CD4-positive, alpha-beta T cell (primary cell): ENCODE data around the gene AKAP8. TPM values are rescaled to one million over a fixed set of nuclear protein-coding genes. Genes with fewer than 3 reads are reported as not detected.

Source experiments
- ATAC-seq: fragments of 200-7000 bp; cut with Tn5 transposase; one replicate; pipeline ENCODE4 v1.10.0; 2022; ENCODE audit warnings: mild to moderate bottlenecking; ENCODE audit not compliant: poor library complexity
- CTCF ChIA-PET: fragments of 350-600 bp; sonication (Branson Sonifier 250); formaldehyde crosslinking; loops from one replicate; lab custom pipeline; 2021; ENCODE audit warnings: antibody characterized with exemption, inconsistent platforms; lab: Charles Lee
- POLR2A ChIA-PET: fragments of 350-600 bp; sonication (Branson Sonifier 250); formaldehyde crosslinking; loops from one replicate; lab custom pipeline; 2021; ENCODE audit warnings: antibody characterized with exemption, inconsistent platforms; lab: Charles Lee
- DNase-seq, 14 experiments: peaks; one replicate each; pipeline ENCODE4 v3.0.0-alpha.2; 2013 to 2020; ENCODE audit warnings: mixed read lengths in 2 of 14
- H3K27ac ChIP-seq, 2 donors: one replicate each; pipeline versions ENCODE4 v1.5.1 to v1.7.0; 2013; ENCODE audit warnings: low read length in 2 of 2, low read depth in 1 of 2, mild to moderate bottlenecking in 1 of 2
- H3K27me3 ChIP-seq, 2 experiments: 1 replicate in 1 of 2; 2 replicates in 1 of 2; pipeline versions ENCODE4 v1.6.1 to v1.7.0; 2013; ENCODE audit warnings: low read length in 2 of 2, control low read depth in 1 of 2, mild to moderate bottlenecking in 1 of 2, moderate library complexity in 1 of 2; ENCODE audit not compliant: insufficient read depth in 2 of 2, control insufficient read depth in 1 of 2
- H3K36me3 ChIP-seq: one replicate; pipeline ENCODE4 v1.6.1; 2013; ENCODE audit warnings: low read length, control low read depth; ENCODE audit not compliant: insufficient read depth
- H3K4me1 ChIP-seq: one replicate; pipeline ENCODE4 v1.6.1; 2013; ENCODE audit warnings: low read length, control low read depth; ENCODE audit not compliant: insufficient read depth
- H3K4me3 ChIP-seq: one replicate; pipeline ENCODE4 v1.5.1; 2013; ENCODE audit warnings: mild to moderate bottlenecking, low read length, moderate library complexity
- H3K9me3 ChIP-seq, 2 experiments: 1 replicate in 1 of 2; 2 replicates in 1 of 2; pipeline versions ENCODE4 v1.6.1 to v1.7.0; 2013; ENCODE audit warnings: low read length in 2 of 2, mild to moderate bottlenecking in 2 of 2, control low read depth in 1 of 2, moderate library complexity in 1 of 2; ENCODE audit not compliant: control insufficient read depth in 1 of 2, insufficient read depth in 1 of 2
- H3K27ac Mint-ChIP-seq: one replicate; pipeline ENCODE4 v1.8.0; 2020; ENCODE audit warnings: mixed read lengths
- H3K27me3 Mint-ChIP-seq: one replicate; pipeline ENCODE4 v1.8.0; 2021; ENCODE audit warnings: mixed read lengths
- H3K36me3 Mint-ChIP-seq: one replicate; pipeline ENCODE4 v1.8.0; 2021; ENCODE audit warnings: low read depth, mixed read lengths
- H3K4me1 Mint-ChIP-seq: one replicate; pipeline ENCODE4 v1.8.0; 2021; ENCODE audit warnings: low read depth, mixed read lengths
- H3K4me3 Mint-ChIP-seq: one replicate; pipeline ENCODE4 v1.8.0; 2020; ENCODE audit warnings: mild to moderate bottlenecking, mixed read lengths
- H3K9me3 Mint-ChIP-seq: one replicate; pipeline ENCODE4 v1.8.0; 2020; ENCODE audit warnings: mixed read lengths
- CTCF ChIP-seq: fragments of 200-600 bp; IDR thresholded peaks from one replicate; pipeline ENCODE4 v1.8.0; 2022; ENCODE audit warnings: antibody characterized with exemption, mild to moderate bottlenecking
- intact Hi-C, 2 experiments: fragments of 100-400 bp; cut with DNase I in 1 of 2; cut with micrococcal nuclease in 1 of 2; formaldehyde crosslinking; loops; one replicate each; pipeline versions ENCODE4 v1.15.1 to v1.9.0; 2023 to 2025; cut with DNase I, micrococcal nuclease
- total RNA-seq, 174 experiments: library from RNA in 2 of 174; stranded (reverse) in 2 of 174; gene quantifications; one replicate each; pipeline ENCODE4 v1.2.3 and lab custom pipeline; 2021 to 2026

The AKAP8 gene
- total RNA-seq, 2 experiments from 2014 or later = 87.5 to 90.1 TPM

- H3K9me3 ChIP-seq = no peaks in the 10 kb centered on the region
- TF ChIP-seq CTCF = no peak
- no peak overlapping the region for H3K27ac ChIP-seq
- Mint-ChIP-seq H3K4me1 (peaks cover 42% of the 10 kb centered on the region), H3K27ac (peak overlapping the region; percentile 97), H3K27me3 (no peaks in the 10 kb centered on the region), H3K4me3 (peak overlapping the region; percentile 92), H3K36me3 (peaks cover 18% of the 10 kb centered on the region), H3K9me3 (no peaks in the 10 kb centered on the region)
- no peak for ATAC-seq
- H3K36me3 ChIP-seq = peaks cover 3% of the 10 kb centered on the region
- ChIA-PET POLR2A (no interaction called here), CTCF (no interaction called here)
- no peaks in the 10 kb centered on the region for H3K27me3 ChIP-seq
- H3K4me1 ChIP-seq = peaks cover 22% of the 10 kb centered on the region
- H3K4me3 ChIP-seq = no peak overlapping the region
- intact Hi-C loops = loop anchor here in 1 of 2 experiments (1.0 kb wide), 1 partner anchor 37 kb away; the partner anchor contains the start of gene AKAP8L
- DNase-seq = no peak
Observed at GRCh38 chr19:15381429-15381828, 1.8 kb upstream of the AKAP8 start.

- Mint-ChIP-seq H3K4me1 (peaks cover 45% of the 10 kb centered on the region), H3K36me3 (peaks cover 18% of the 10 kb centered on the region), H3K4me3 (peak overlapping the region; percentile 100), H3K9me3 (no peaks in the 10 kb centered on the region), H3K27ac (peak overlapping the region; percentile 97), H3K27me3 (no peaks in the 10 kb centered on the region)
- Histone ChIP-seq H3K4me1 (peaks cover 29% of the 10 kb centered on the region), H3K36me3 (peaks cover 9% of the 10 kb centered on the region), H3K4me3 (peak overlapping the region; percentile 75), H3K27me3 (no peaks in the 10 kb centered on the region), H3K27ac (peak overlapping the region; percentile 52 to 63), H3K9me3 (no peaks in the 10 kb centered on the region)
- intact Hi-C loops = loop anchor here (1.0 to 5.0 kb wide), 9 partner anchors 39 to 177 kb away; partner anchors contain the start of gene BRD4 (in 1 of the 2)
- ATAC-seq = peak; percentile 23
- TF ChIP-seq CTCF = no peak
- peak in 1 of 14 experiments; percentile 16 for DNase-seq
- CTCF ChIA-PET = interaction anchor here (1.6 to 3.8 kb wide), 3 partner anchors 39 to 203 kb away, joined by 5 to 34 read pairs (median 15); partner anchors contain the start of gene AKAP8L
- POLR2A ChIA-PET = interaction anchor here (0.6 to 4.6 kb wide), 36 partner anchors 8 to 1280 kb away, joined by 3 to 208 read pairs (median 5); partner anchors contain the start of genes AKAP8L, ASF1B, BRD4 and HSH2D
Observed at GRCh38 chr19:15379999-15380647, 536 bp upstream of the AKAP8 start.

GRCh38 chr19:15378534-15379082 lies 979 bp downstream of the AKAP8 start:
- H3K4me3 Mint-ChIP-seq = peak overlapping the region; percentile 100
- no peak for ATAC-seq
- Histone ChIP-seq H3K36me3 (peaks cover 25% of the 10 kb centered on the region), H3K4me1 (peaks cover 38% of the 10 kb centered on the region), H3K4me3 (peak overlapping the region; percentile 75), H3K9me3 (no peaks in the 10 kb centered on the region), H3K27me3 (no peaks in the 10 kb centered on the region), H3K27ac (peak overlapping the region; percentile 96)
- no peak for TF ChIP-seq CTCF
- peak overlapping the region; percentile 97 for H3K27ac Mint-ChIP-seq
- H3K27me3 Mint-ChIP-seq = no peaks in the 10 kb centered on the region
- DNase-seq = peak in 13 of 14 experiments; percentile 20 to 72 (median 38)
- intact Hi-C loops = loop anchor here (1.0 to 5.0 kb wide), 8 partner anchors 41 to 178 kb away; partner anchors contain the start of gene BRD4 (in 1 of the 2)
- ChIA-PET CTCF (interaction anchor here (1.6 to 3.8 kb wide), 3 partner anchors 41 to 201 kb away, joined by 5 to 34 read pairs (median 15); partner anchors contain the start of gene AKAP8L), POLR2A (interaction anchor here (0.6 to 4.6 kb wide), 39 partner anchors 7 to 1848 kb away, joined by 3 to 208 read pairs (median 5); partner anchors contain the start of genes AKAP8L, AP1M1, BRD4 and OCEL1)
- no peaks in the 10 kb centered on the region for H3K9me3 Mint-ChIP-seq
- H3K4me1 Mint-ChIP-seq = peaks cover 48% of the 10 kb centered on the region
- H3K36me3 Mint-ChIP-seq = peaks cover 31% of the 10 kb centered on the region
